ENCODE data around the gene FLT1.

GRCh38 chr13:28326056-28326455 is 168.9 kb downstream of the FLT1 start:
- no peak for TF ChIP-seq CTCF (IDR thresholded peaks at IDR 0.05)
- no peak for TF ChIP-seq POLR2A (IDR thresholded peaks at IDR 0.05)

Measured in heart left ventricle (tissue), 13 donors.